Measurements from ENCODE around the gene GALNT18.

The GALNT18 gene

GRCh38 chr11:11514246-11514645 lies 107.6 kb downstream of the GALNT18 start:
- no peak overlapping the region for H3K4me2 ChIP-seq
- no peak overlapping the region for H3K27ac ChIP-seq
- H2AFZ ChIP-seq (ENCODE audit: low read depth) = no peak overlapping the region
- H4K20me1 ChIP-seq (ENCODE audit: insufficient read depth) = no peaks in the 10 kb centered on the region
- H3K36me3 ChIP-seq (ENCODE audit: insufficient read depth) = no peaks in the 10 kb centered on the region
- H3K79me2 ChIP-seq (ENCODE audit: insufficient read depth, low read depth) = peaks cover 9% of the 10 kb centered on the region; the same call in 1 of the 2 replicates
- H3K4me3 ChIP-seq (IDR thresholded peaks at IDR 0.05; ENCODE audit: insufficient read depth, low read depth, low read length) = no peak overlapping the region
- H3K9ac ChIP-seq = no peak overlapping the region
- no peaks in the 10 kb centered on the region for H3K4me1 ChIP-seq (ENCODE audit: low read depth, poor library complexity, severe bottlenecking)
- TF ChIP-seq, protein P1, sequence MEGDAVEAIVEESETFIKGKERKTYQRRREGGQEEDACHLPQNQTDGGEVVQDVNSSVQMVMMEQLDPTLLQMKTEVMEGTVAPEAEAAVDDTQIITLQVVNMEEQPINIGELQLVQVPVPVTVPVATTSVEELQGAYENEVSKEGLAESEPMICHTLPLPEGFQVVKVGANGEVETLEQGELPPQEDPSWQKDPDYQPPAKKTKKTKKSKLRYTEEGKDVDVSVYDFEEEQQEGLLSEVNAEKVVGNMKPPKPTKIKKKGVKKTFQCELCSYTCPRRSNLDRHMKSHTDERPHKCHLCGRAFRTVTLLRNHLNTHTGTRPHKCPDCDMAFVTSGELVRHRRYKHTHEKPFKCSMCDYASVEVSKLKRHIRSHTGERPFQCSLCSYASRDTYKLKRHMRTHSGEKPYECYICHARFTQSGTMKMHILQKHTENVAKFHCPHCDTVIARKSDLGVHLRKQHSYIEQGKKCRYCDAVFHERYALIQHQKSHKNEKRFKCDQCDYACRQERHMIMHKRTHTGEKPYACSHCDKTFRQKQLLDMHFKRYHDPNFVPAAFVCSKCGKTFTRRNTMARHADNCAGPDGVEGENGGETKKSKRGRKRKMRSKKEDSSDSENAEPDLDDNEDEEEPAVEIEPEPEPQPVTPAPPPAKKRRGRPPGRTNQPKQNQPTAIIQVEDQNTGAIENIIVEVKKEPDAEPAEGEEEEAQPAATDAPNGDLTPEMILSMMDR (conservative IDR thresholded peaks at IDR 0.05; ENCODE audit: low read depth, low read length) = no peak
- no peaks in the 10 kb centered on the region for H3K27me3 ChIP-seq (ENCODE audit: insufficient read depth, low read depth)

DNA sequence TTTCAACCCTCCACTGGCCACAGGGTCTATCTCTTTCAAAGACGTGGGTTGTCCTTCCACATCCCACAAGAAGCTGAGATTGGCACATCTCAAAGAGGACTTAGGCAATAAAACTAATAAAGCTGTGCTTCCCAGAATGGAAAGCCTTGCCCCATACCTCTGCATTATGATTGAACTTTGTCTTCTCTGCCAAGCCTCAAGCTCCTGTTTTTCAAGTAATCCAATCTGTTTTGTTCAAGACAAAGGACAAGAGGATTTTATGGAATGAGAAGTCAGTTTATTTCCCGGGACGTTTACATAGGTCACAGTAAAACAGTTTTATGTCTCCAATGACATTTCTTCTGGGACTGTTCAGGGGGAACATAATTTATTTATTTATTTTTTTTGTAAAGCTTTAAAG lies 108.4 kb downstream of the GALNT18 start:
- no peak overlapping the region for H3K27ac ChIP-seq
- H3K4me3 ChIP-seq (IDR thresholded peaks at IDR 0.05; ENCODE audit: insufficient read depth, low read depth, low read length) = no peak overlapping the region
- H3K27me3 ChIP-seq (ENCODE audit: insufficient read depth, low read depth) = no peaks in the 10 kb centered on the region
- no peak overlapping the region for H3K9ac ChIP-seq
- H3K36me3 ChIP-seq (ENCODE audit: insufficient read depth) = no peaks in the 10 kb centered on the region
- TF ChIP-seq, protein P1 (conservative IDR thresholded peaks at IDR 0.05; ENCODE audit: low read depth, low read length) = no peak
- H3K4me2 ChIP-seq = no peak overlapping the region
- no peaks in the 10 kb centered on the region for H4K20me1 ChIP-seq (ENCODE audit: insufficient read depth)
- no peak overlapping the region for H2AFZ ChIP-seq (ENCODE audit: low read depth)
- peaks cover 9% of the 10 kb centered on the region; the same call in 1 of the 2 replicates for H3K79me2 ChIP-seq (ENCODE audit: insufficient read depth, low read depth)
- no peaks in the 10 kb centered on the region for H3K4me1 ChIP-seq (ENCODE audit: low read depth, poor library complexity, severe bottlenecking)

DNA sequence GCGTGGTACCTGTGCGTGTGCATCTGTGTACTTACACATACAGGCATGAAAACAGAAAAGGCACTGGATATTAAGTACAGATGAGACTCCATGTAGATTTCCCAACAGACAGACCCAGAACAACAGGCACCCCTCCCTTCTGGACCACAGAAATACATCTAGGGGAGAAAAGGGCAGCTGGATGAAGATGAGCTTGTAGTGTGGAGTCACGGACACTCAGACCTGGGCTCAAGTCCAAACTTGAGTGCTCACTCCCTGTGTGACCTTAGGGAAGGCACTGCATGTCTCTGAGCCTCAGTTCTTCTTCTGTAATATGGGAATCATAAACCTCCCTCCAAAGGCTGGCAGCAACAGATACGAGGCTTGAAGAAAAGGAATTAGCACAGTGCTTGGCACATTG lies 108.9 kb downstream of the GALNT18 start:
- Histone ChIP-seq H2AFZ (ENCODE audit: low read depth) (no peak overlapping the region), H3K4me3 (IDR thresholded peaks at IDR 0.05; ENCODE audit: insufficient read depth, low read depth, low read length) (no peak overlapping the region)

GRCh38 chr11:11512502-11512901 lies 109.3 kb downstream of the GALNT18 start:
- H2AFZ ChIP-seq (ENCODE audit: low read depth) = no peak overlapping the region
- no peaks in the 10 kb centered on the region for H3K36me3 ChIP-seq (ENCODE audit: insufficient read depth)
- no peak overlapping the region for H3K9ac ChIP-seq
- no peaks in the 10 kb centered on the region for H3K4me1 ChIP-seq (ENCODE audit: low read depth, poor library complexity, severe bottlenecking)
- H3K27ac ChIP-seq = no peak overlapping the region
- H3K79me2 ChIP-seq (ENCODE audit: insufficient read depth, low read depth) = peaks cover 9% of the 10 kb centered on the region; the same call in 1 of the 2 replicates
- no peaks in the 10 kb centered on the region for H3K27me3 ChIP-seq (ENCODE audit: insufficient read depth, low read depth)
- TF ChIP-seq, protein P1 (conservative IDR thresholded peaks at IDR 0.05; ENCODE audit: low read depth, low read length) = no peak
- H4K20me1 ChIP-seq (ENCODE audit: insufficient read depth) = no peaks in the 10 kb centered on the region
- H3K4me3 ChIP-seq (IDR thresholded peaks at IDR 0.05; ENCODE audit: insufficient read depth, low read depth, low read length) = no peak overlapping the region
- H3K4me2 ChIP-seq = no peak overlapping the region

More for the DNA sequence above, 108.9 kb downstream of the GALNT18 start:
- no peaks in the 10 kb centered on the region for H4K20me1 ChIP-seq (ENCODE audit: insufficient read depth)
- H3K9ac ChIP-seq = no peak overlapping the region
- no peaks in the 10 kb centered on the region for H3K36me3 ChIP-seq (ENCODE audit: insufficient read depth)
- H3K79me2 ChIP-seq (ENCODE audit: insufficient read depth, low read depth) = peaks cover 9% of the 10 kb centered on the region; the same call in 1 of the 2 replicates
- TF ChIP-seq, protein P1 (conservative IDR thresholded peaks at IDR 0.05; ENCODE audit: low read depth, low read length) = no peak
- no peak overlapping the region for H3K27ac ChIP-seq
- no peaks in the 10 kb centered on the region for H3K27me3 ChIP-seq (ENCODE audit: insufficient read depth, low read depth)
- H3K4me2 ChIP-seq = no peak overlapping the region
- no peaks in the 10 kb centered on the region for H3K4me1 ChIP-seq (ENCODE audit: low read depth, poor library complexity, severe bottlenecking)

All from KMS-11 (cell line).